ENCODE measurements around the gene TANGO2.

Gene TANGO2

GRCh38 chr22:20083891-20084546 lies 63.1 kb downstream of the TANGO2 start:
- H3K4me3 Mint-ChIP-seq: peak overlapping the region; percentile 87
- H3K9me3 Mint-ChIP-seq: no peaks in the 10 kb centered on the region
- peak overlapping the region; percentile 72 for H3K27ac Mint-ChIP-seq
- DNase-seq (ENCODE audit: low spot score in 2 of 2): no peak
- peaks cover 76% of the 10 kb centered on the region for H3K4me1 Mint-ChIP-seq
- no peak for ATAC-seq
- peaks cover 52% of the 10 kb centered on the region for H3K36me3 Mint-ChIP-seq

GRCh38 chr22:20084547-20085413 lies 63.9 kb downstream of the TANGO2 start:
- H3K4me3 Mint-ChIP-seq: peak overlapping the region; percentile 87
- DNase-seq (ENCODE audit: low spot score in 2 of 2): no peak
- ATAC-seq: no peak
- H3K36me3 Mint-ChIP-seq: peaks cover 60% of the 10 kb centered on the region
- H3K9me3 Mint-ChIP-seq: no peaks in the 10 kb centered on the region
- peak overlapping the region; percentile 36 for H3K27ac Mint-ChIP-seq
- peaks cover 81% of the 10 kb centered on the region for H3K4me1 Mint-ChIP-seq

- Mint-ChIP-seq H3K27ac (peak overlapping the region; percentile 36), H3K4me1 (peaks cover 89% of the 10 kb centered on the region), H3K9me3 (no peaks in the 10 kb centered on the region), H3K4me3 (no peak overlapping the region), H3K36me3 (peaks cover 68% of the 10 kb centered on the region)
- ATAC-seq (no peak), DNase-seq (ENCODE audit: low spot score in 2 of 2) (no peak)
Observed at GRCh38 chr22:20085651-20086050, 64.7 kb downstream of the TANGO2 start.

- ATAC-seq (no peak), DNase-seq (ENCODE audit: low spot score in 2 of 2) (no peak)
- no peak overlapping the region for H3K4me3 Mint-ChIP-seq
- peaks cover 68% of the 10 kb centered on the region for H3K36me3 Mint-ChIP-seq
- peaks cover 89% of the 10 kb centered on the region for H3K4me1 Mint-ChIP-seq
- H3K27ac Mint-ChIP-seq: peak overlapping the region; percentile 82
- no peaks in the 10 kb centered on the region for H3K9me3 Mint-ChIP-seq
Observed at GRCh38 chr22:20086101-20086599, 65.2 kb downstream of the TANGO2 start.

- peak overlapping the region; percentile 82 for H3K27ac Mint-ChIP-seq
Observed at GRCh38 chr22:20086763-20087162, 65.9 kb downstream of the TANGO2 start.

GRCh38 chr22:20087319-20088262 lies 66.7 kb downstream of the TANGO2 start:
- ATAC-seq (no peak), DNase-seq (ENCODE audit: low spot score in 2 of 2) (no peak)
- peaks cover 78% of the 10 kb centered on the region for H3K36me3 Mint-ChIP-seq
- H3K27ac Mint-ChIP-seq: peak overlapping the region; percentile 82
- peak overlapping the region; percentile 45 for H3K4me3 Mint-ChIP-seq
- no peaks in the 10 kb centered on the region for H3K9me3 Mint-ChIP-seq
- peaks cover 89% of the 10 kb centered on the region for H3K4me1 Mint-ChIP-seq

More at GRCh38 chr22:20086763-20087162, 65.9 kb downstream of the TANGO2 start:
- DNase-seq (ENCODE audit: low spot score in 2 of 2) (no peak), ATAC-seq (no peak)
- Mint-ChIP-seq H3K36me3 (peaks cover 69% of the 10 kb centered on the region), H3K4me1 (peaks cover 89% of the 10 kb centered on the region), H3K9me3 (no peaks in the 10 kb centered on the region), H3K4me3 (no peak overlapping the region)

GRCh38 chr22:20088263-20088648 lies 67.3 kb downstream of the TANGO2 start:
- peak overlapping the region; percentile 45 for H3K4me3 Mint-ChIP-seq
- no peak for ATAC-seq
- H3K36me3 Mint-ChIP-seq: peaks cover 84% of the 10 kb centered on the region
- H3K4me1 Mint-ChIP-seq: peaks cover 86% of the 10 kb centered on the region
- H3K27ac Mint-ChIP-seq: peak overlapping the region; percentile 82
- no peaks in the 10 kb centered on the region for H3K9me3 Mint-ChIP-seq
- DNase-seq (ENCODE audit: low spot score in 2 of 2): no peak

GRCh38 chr22:20089226-20089976 lies 68.5 kb downstream of the TANGO2 start:
- no peaks in the 10 kb centered on the region for H3K9me3 Mint-ChIP-seq
- peaks cover 96% of the 10 kb centered on the region for H3K36me3 Mint-ChIP-seq
- DNase-seq (ENCODE audit: low spot score in 2 of 2) (no peak), ATAC-seq (no peak)
- peak overlapping the region; percentile 82 for H3K27ac Mint-ChIP-seq
- H3K4me3 Mint-ChIP-seq: no peak overlapping the region
- peaks cover 86% of the 10 kb centered on the region for H3K4me1 Mint-ChIP-seq

- no peak for ATAC-seq
- Mint-ChIP-seq H3K4me3 (peak overlapping the region; percentile 65), H3K36me3 (peaks cover 100% of the 10 kb centered on the region), H3K27ac (peak overlapping the region; percentile 74), H3K9me3 (no peaks in the 10 kb centered on the region), H3K4me1 (peaks cover 86% of the 10 kb centered on the region)
- no peak for DNase-seq (ENCODE audit: low spot score in 2 of 2)
Observed at GRCh38 chr22:20089977-20090729, 69.2 kb downstream of the TANGO2 start.

GRCh38 chr22:20090730-20091240 lies 69.9 kb downstream of the TANGO2 start:
- Mint-ChIP-seq H3K27ac (peak overlapping the region; percentile 74), H3K9me3 (no peaks in the 10 kb centered on the region), H3K4me1 (peaks cover 86% of the 10 kb centered on the region), H3K4me3 (peak overlapping the region; percentile 65), H3K36me3 (peaks cover 100% of the 10 kb centered on the region)
- peak; percentile 65 for ATAC-seq
- DNase-seq (ENCODE audit: low spot score in 2 of 2): no peak

GRCh38 chr22:20091690-20092476 lies 71.0 kb downstream of the TANGO2 start:
- no peaks in the 10 kb centered on the region for H3K9me3 Mint-ChIP-seq
- H3K4me3 Mint-ChIP-seq: peak overlapping the region; percentile 65
- H3K4me1 Mint-ChIP-seq: peaks cover 80% of the 10 kb centered on the region
- ATAC-seq: peak; percentile 38
- H3K36me3 Mint-ChIP-seq: peaks cover 100% of the 10 kb centered on the region
- H3K27ac Mint-ChIP-seq: peak overlapping the region; percentile 74
- no peak for DNase-seq (ENCODE audit: low spot score in 2 of 2)

GRCh38 chr22:20092477-20092854 lies 71.6 kb downstream of the TANGO2 start:
- peak overlapping the region; percentile 65 for H3K4me3 Mint-ChIP-seq
- peaks cover 80% of the 10 kb centered on the region for H3K4me1 Mint-ChIP-seq
- peak overlapping the region; percentile 74 for H3K27ac Mint-ChIP-seq
- H3K9me3 Mint-ChIP-seq: no peaks in the 10 kb centered on the region
- ATAC-seq (peak; percentile 43), DNase-seq (ENCODE audit: low spot score in 2 of 2) (no peak)
- peaks cover 100% of the 10 kb centered on the region for H3K36me3 Mint-ChIP-seq

Measured in stimulated activated effector memory CD8-positive, alpha-beta T cell treated with anti-CD3 and anti-CD28 coated beads, Interleukin-12 subunit alpha, Interleukin-12 subunit beta, amount 100 ng/mL, for 72 hours (primary cell).